Right atrium auricular region (tissue), 2 donors: ENCODE results near the gene KLRF1. TPM values are rescaled to one million over a fixed set of nuclear protein-coding genes. Genes with fewer than 3 reads are reported as not detected.

Experiments used
- DNase-seq: peaks from one replicate; pipeline ENCODE4 v3.0.0-alpha.2; 2019; ENCODE audit warnings: low spot score
- H3K27ac ChIP-seq, 2 donors: fragments of 200-600 bp; sonication (generic); 1 replicate in 1 of 2; 2 replicates in 1 of 2; pipeline ENCODE4 v1.5.1; 2016 to 2019
- H3K27me3 ChIP-seq, 2 donors: fragments of 200-600 bp; sonication (generic); one replicate each; pipeline versions ENCODE4 v1.5.1 to v1.6.0; 2017 to 2019
- H3K36me3 ChIP-seq: fragments of 200-600 bp; sonication (generic); one replicate; pipeline ENCODE4 v1.5.1; 2016
- H3K4me1 ChIP-seq, 2 donors: fragments of 200-600 bp; sonication (generic); one replicate each; pipeline versions ENCODE4 v1.5.1 to v1.6.0; 2017 to 2019
- H3K4me3 ChIP-seq, 2 donors: fragments of 200-600 bp; sonication (generic); 1 replicate in 1 of 2; 2 replicates in 1 of 2; pipeline ENCODE4 v1.5.1; 2017 to 2019; ENCODE audit warnings: mild to moderate bottlenecking in 1 of 2, moderate library complexity in 1 of 2
- H3K9me3 ChIP-seq, 2 donors: fragments of 200-600 bp; sonication (generic); one replicate each; pipeline ENCODE4 v1.5.1; 2019
- CTCF ChIP-seq, 2 donors: fragments of 200-600 bp; sonication (generic); IDR thresholded peaks; one replicate each; pipeline ENCODE4 v1.5.1; 2019; ENCODE audit warnings: antibody characterized with exemption in 2 of 2
- total RNA-seq, 2 donors: library from RNA; depleted of rRNA; stranded (reverse); fragments of >200 nt; gene quantifications; one replicate each; pipeline ENCODE4 v1.1.0, GENCODE V29; 2016

The KLRF1 gene
- total RNA-seq, 2 donors from 2014 or later = 0.47 TPM; not detected in 1

GRCh38 chr12:9784816-9785215, 42.5 kb upstream of the KLRF1 start:
- Histone ChIP-seq H3K36me3 (no peaks in the 10 kb centered on the region), H3K4me1 (no peaks in the 10 kb centered on the region), H3K9me3 (no peaks in the 10 kb centered on the region), H3K4me3 (no peak overlapping the region), H3K27ac (no peak overlapping the region), H3K27me3 (peaks cover 0 to 2% of the 10 kb centered on the region in 2 donors)
- DNase-seq = no peak
- TF ChIP-seq CTCF (IDR thresholded peaks at IDR 0.05) = no peak

GRCh38 chr12:9786726-9787717, 40.3 kb upstream of the KLRF1 start:
- Histone ChIP-seq H3K27ac (no peak overlapping the region), H3K4me1 (no peaks in the 10 kb centered on the region), H3K27me3 (no peaks in the 10 kb centered on the region), H3K4me3 (no peak overlapping the region), H3K9me3 (no peaks in the 10 kb centered on the region), H3K36me3 (no peaks in the 10 kb centered on the region)
- no peak for DNase-seq
- TF ChIP-seq CTCF (IDR thresholded peaks at IDR 0.05) = no peak

- no peaks in the 10 kb centered on the region for H3K9me3 ChIP-seq
- H3K4me1 ChIP-seq = no peaks in the 10 kb centered on the region
- no peaks in the 10 kb centered on the region for H3K36me3 ChIP-seq
- H3K27ac ChIP-seq = no peak overlapping the region
- no peak for TF ChIP-seq CTCF (IDR thresholded peaks at IDR 0.05)
- H3K4me3 ChIP-seq = no peak overlapping the region
- H3K27me3 ChIP-seq = no peaks in the 10 kb centered on the region
- DNase-seq = no peak
Observed at GRCh38 chr12:9792185-9792900, 34.9 kb upstream of the KLRF1 start.

GRCh38 chr12:9792961-9793617, 34.2 kb upstream of the KLRF1 start:
- no peak for TF ChIP-seq CTCF (IDR thresholded peaks at IDR 0.05)

GRCh38 chr12:9793779-9794395, 33.4 kb upstream of the KLRF1 start:
- no peaks in the 10 kb centered on the region for H3K4me1 ChIP-seq
- no peak overlapping the region for H3K27ac ChIP-seq

More at GRCh38 chr12:9792961-9793617, 34.2 kb upstream of the KLRF1 start:
- no peak overlapping the region for H3K27ac ChIP-seq
- DNase-seq = no peak
- no peak overlapping the region for H3K4me3 ChIP-seq
- H3K36me3 ChIP-seq = no peaks in the 10 kb centered on the region
- H3K9me3 ChIP-seq = no peaks in the 10 kb centered on the region
- H3K4me1 ChIP-seq = no peaks in the 10 kb centered on the region
- H3K27me3 ChIP-seq = no peaks in the 10 kb centered on the region

More at GRCh38 chr12:9793779-9794395, 33.4 kb upstream of the KLRF1 start:
- H3K36me3 ChIP-seq = no peaks in the 10 kb centered on the region
- no peak for DNase-seq
- no peaks in the 10 kb centered on the region for H3K27me3 ChIP-seq
- TF ChIP-seq CTCF (IDR thresholded peaks at IDR 0.05) = no peak
- no peaks in the 10 kb centered on the region for H3K9me3 ChIP-seq
- H3K4me3 ChIP-seq = no peak overlapping the region
